Measurements from ENCODE around the gene SNRK.

GRCh38 chr3:43365601-43366305 lies 79.4 kb downstream of the SNRK start:
- TF ChIP-seq CTCF (IDR thresholded peaks at IDR 0.05) (no peak), POLR2A (IDR thresholded peaks at IDR 0.05) (no peak), POLR2AphosphoS5 (IDR thresholded peaks at IDR 0.05) (no peak), EP300 (IDR thresholded peaks at IDR 0.05) (no peak)
